ENCODE results near the gene SCLY. TPM values are rescaled to one million over a fixed set of nuclear protein-coding genes. Genes with fewer than 3 reads are reported as not detected.

SCLY gene
- total and polyA plus RNA-seq, 2 experiments from 2014 or later, result 16.6 to 25.2 TPM

GRCh38 chr2:238025741-238026360 is 35.0 kb upstream of the SCLY start:
- Histone ChIP-seq H3K4me3 (no peak overlapping the region), H3K27me3 (no peaks in the 10 kb centered on the region), H3K27ac (no peak overlapping the region), H3K4me1 (ENCODE audit: low read depth) (no peaks in the 10 kb centered on the region), H3K9me3 (ENCODE audit: low read depth) (no peaks in the 10 kb centered on the region), H3K36me3 (peaks cover 8% of the 10 kb centered on the region)
- TF ChIP-seq CTCF (IDR thresholded peaks at IDR 0.05; ENCODE audit: low read depth, low read length), result no peak
- DNase-seq (ENCODE audit: low read depth in 1 of 2, low spot score in 1 of 2), result no peak

DNA sequence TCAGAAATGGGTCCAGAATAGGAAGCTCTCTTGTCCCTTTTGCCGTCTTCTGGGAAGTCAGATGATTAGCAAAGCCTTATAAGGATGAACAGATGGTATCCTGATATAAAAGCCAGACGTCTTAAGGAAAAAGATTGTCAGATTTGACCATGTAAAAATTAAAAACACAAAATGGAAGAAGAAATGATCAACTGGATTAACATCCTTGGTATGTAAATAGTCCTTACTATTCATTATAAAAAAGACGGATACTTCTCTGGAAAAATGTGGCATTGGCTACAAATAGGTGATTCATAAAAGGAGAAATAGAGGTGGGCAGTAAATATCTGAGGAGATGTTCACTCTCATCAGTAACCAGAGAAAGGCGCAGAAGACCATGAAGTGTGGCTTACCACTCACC is 33.7 kb upstream of the SCLY start:
- Histone ChIP-seq H3K9me3 (ENCODE audit: low read depth) (no peaks in the 10 kb centered on the region), H3K4me1 (ENCODE audit: low read depth) (no peaks in the 10 kb centered on the region), H3K4me3 (no peak overlapping the region), H3K27ac (no peak overlapping the region), H3K36me3 (peaks cover 11% of the 10 kb centered on the region), H3K27me3 (no peaks in the 10 kb centered on the region)
- no peak for DNase-seq (ENCODE audit: low read depth in 1 of 2, low spot score in 1 of 2)
- TF ChIP-seq CTCF (IDR thresholded peaks at IDR 0.05; ENCODE audit: low read depth, low read length), result no peak

GRCh38 chr2:238027591-238028415 is 33.0 kb upstream of the SCLY start:
- no peak for DNase-seq (ENCODE audit: low read depth in 1 of 2, low spot score in 1 of 2)
- no peak for TF ChIP-seq CTCF (IDR thresholded peaks at IDR 0.05; ENCODE audit: low read depth, low read length)
- Histone ChIP-seq H3K27ac (no peak overlapping the region), H3K4me3 (no peak overlapping the region), H3K4me1 (ENCODE audit: low read depth) (no peaks in the 10 kb centered on the region), H3K27me3 (no peaks in the 10 kb centered on the region), H3K36me3 (peaks cover 11% of the 10 kb centered on the region), H3K9me3 (ENCODE audit: low read depth) (no peaks in the 10 kb centered on the region)

DNA sequence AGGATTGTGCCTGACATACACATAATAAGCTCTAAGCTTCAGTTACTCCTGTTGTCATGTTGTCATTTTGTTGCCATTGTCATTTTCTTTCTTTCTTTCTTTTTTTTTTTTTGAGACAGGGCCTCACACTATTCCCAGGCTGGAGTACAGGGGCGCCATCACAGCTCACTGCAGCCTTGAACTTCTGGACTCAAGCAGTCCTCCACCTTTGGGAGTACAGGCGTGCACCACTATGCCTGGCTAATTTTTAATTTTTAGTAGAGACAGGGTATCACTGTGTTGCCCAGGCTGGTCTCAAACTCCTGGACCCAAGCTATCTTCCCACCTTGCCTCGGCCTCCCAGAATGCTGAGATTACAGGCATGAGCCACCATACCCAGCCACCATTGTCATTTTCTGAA is 30.9 kb upstream of the SCLY start:
- no peaks in the 10 kb centered on the region for H3K4me1 ChIP-seq (ENCODE audit: low read depth)
- H3K27ac ChIP-seq, result no peak overlapping the region
- DNase-seq (ENCODE audit: low read depth in 1 of 2, low spot score in 1 of 2), result no peak
- H3K4me3 ChIP-seq, result no peak overlapping the region
- TF ChIP-seq CTCF (IDR thresholded peaks at IDR 0.05; ENCODE audit: low read depth, low read length), result no peak
- no peaks in the 10 kb centered on the region for H3K9me3 ChIP-seq (ENCODE audit: low read depth)
- no peaks in the 10 kb centered on the region for H3K27me3 ChIP-seq
- H3K36me3 ChIP-seq, result peaks cover 11% of the 10 kb centered on the region

DNA sequence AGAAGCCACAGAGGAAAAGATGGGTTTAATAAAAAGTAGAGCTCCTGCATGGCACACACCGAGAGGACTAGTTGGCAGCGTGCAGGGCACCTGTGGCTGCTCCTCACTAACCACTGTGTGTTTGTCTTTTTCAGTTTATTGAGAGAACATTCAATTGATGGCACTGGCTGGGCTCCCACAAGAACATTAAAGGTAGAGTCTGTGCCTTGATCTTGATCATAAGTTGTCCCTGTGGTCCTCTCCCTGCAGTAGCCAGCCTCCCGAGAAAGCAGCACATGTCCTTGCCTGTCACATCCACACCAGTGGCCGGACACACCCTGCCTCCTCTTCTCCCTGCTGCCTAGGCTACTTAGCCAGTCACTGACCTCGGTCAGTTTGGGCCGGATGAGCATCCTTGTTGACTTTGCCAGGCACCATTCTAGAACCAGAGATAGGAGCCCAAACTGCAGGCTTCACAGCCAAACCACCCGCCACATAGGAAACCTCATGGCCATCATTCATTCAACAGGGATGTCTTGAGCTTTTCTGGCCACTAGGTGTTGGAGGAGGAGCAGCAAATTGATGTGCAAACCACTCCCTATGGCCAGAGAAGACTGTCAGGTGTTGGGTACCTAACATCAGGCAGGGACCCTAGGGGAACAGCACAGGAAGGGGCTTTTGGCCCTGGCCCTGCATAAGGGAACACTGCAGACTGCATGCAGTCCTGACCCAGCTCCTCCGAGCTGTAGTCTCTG is 30.2 kb upstream of the SCLY start:
- no peaks in the 10 kb centered on the region for H3K4me1 ChIP-seq (ENCODE audit: low read depth)
- H3K36me3 ChIP-seq, result peaks cover 11% of the 10 kb centered on the region
- no peaks in the 10 kb centered on the region for H3K9me3 ChIP-seq (ENCODE audit: low read depth)
- H3K27ac ChIP-seq, result no peak overlapping the region
- no peak overlapping the region for H3K4me3 ChIP-seq
- no peak for TF ChIP-seq CTCF (IDR thresholded peaks at IDR 0.05; ENCODE audit: low read depth, low read length)
- no peaks in the 10 kb centered on the region for H3K27me3 ChIP-seq
- DNase-seq (ENCODE audit: low read depth in 1 of 2, low spot score in 1 of 2), result no peak
